Measurements from ENCODE around the gene RPH3AL.
"Not testable (repeated sequence)": the region's sequence is repeated elsewhere in the genome, so short reads cannot be mapped to it uniquely, and the experiment has no call there.

Gene RPH3AL

GRCh38 chr17:181245-182049 lies 171.2 kb downstream of the RPH3AL start, which contains the start of gene DOC2B:
Gene DOC2B (minus strand): TSS chr17:181650. CDS start chr17:181479, 171 bp downstream.
- Mint-ChIP-seq H3K9me3 (no peaks in the 10 kb centered on the region), H3K36me3 (ENCODE audit: low read depth) (no peaks in the 10 kb centered on the region), H3K27ac (no peak within 1 kb of the TSS), H3K27me3 (peaks cover 44% of the 10 kb centered on the region), H3K4me3 (peak within 1 kb of the TSS; percentile 3), H3K4me1 (ENCODE audit: low read depth) (peaks cover 12% of the 10 kb centered on the region)

GRCh38 chr17:180381-181244 lies 172.0 kb downstream of the RPH3AL start:
- peaks cover 44% of the 10 kb centered on the region for H3K27me3 Mint-ChIP-seq
- no peak overlapping the region for H3K4me3 Mint-ChIP-seq
- H3K36me3 Mint-ChIP-seq (ENCODE audit: low read depth) = no peaks in the 10 kb centered on the region
- H3K4me1 Mint-ChIP-seq (ENCODE audit: low read depth) = peaks cover 9% of the 10 kb centered on the region
- no peaks in the 10 kb centered on the region for H3K9me3 Mint-ChIP-seq
- no peak overlapping the region for H3K27ac Mint-ChIP-seq

GRCh38 chr17:179781-180380 lies 172.7 kb downstream of the RPH3AL start:
- peaks cover 42% of the 10 kb centered on the region for H3K27me3 Mint-ChIP-seq

GRCh38 chr17:179066-179432 lies 173.6 kb downstream of the RPH3AL start:
- Mint-ChIP-seq H3K27ac (no peak overlapping the region), H3K9me3 (no peaks in the 10 kb centered on the region), H3K27me3 (peaks cover 38% of the 10 kb centered on the region), H3K4me3 (no peak overlapping the region), H3K4me1 (ENCODE audit: low read depth) (peaks cover 5% of the 10 kb centered on the region), H3K36me3 (ENCODE audit: low read depth) (no peaks in the 10 kb centered on the region)

More at GRCh38 chr17:179781-180380, 172.7 kb downstream of the RPH3AL start:
- H3K27ac Mint-ChIP-seq = no peak overlapping the region
- H3K9me3 Mint-ChIP-seq = no peaks in the 10 kb centered on the region
- H3K4me3 Mint-ChIP-seq = no peak overlapping the region
- peaks cover 5% of the 10 kb centered on the region for H3K4me1 Mint-ChIP-seq (ENCODE audit: low read depth)
- H3K36me3 Mint-ChIP-seq (ENCODE audit: low read depth) = no peaks in the 10 kb centered on the region

GRCh38 chr17:178292-179065 lies 174.1 kb downstream of the RPH3AL start:
- Mint-ChIP-seq H3K9me3 (no peaks in the 10 kb centered on the region), H3K27me3 (peaks cover 32% of the 10 kb centered on the region), H3K4me1 (ENCODE audit: low read depth) (peaks cover 5% of the 10 kb centered on the region), H3K4me3 (no peak overlapping the region), H3K36me3 (ENCODE audit: low read depth) (no peaks in the 10 kb centered on the region), H3K27ac (no peak overlapping the region)

- no peak overlapping the region for H3K27ac Mint-ChIP-seq
- H3K36me3 Mint-ChIP-seq (ENCODE audit: low read depth) = no peaks in the 10 kb centered on the region
- H3K27me3 Mint-ChIP-seq = peaks cover 26% of the 10 kb centered on the region
- no peaks in the 10 kb centered on the region for H3K9me3 Mint-ChIP-seq
- peaks cover 5% of the 10 kb centered on the region for H3K4me1 Mint-ChIP-seq (ENCODE audit: low read depth)
- no peak overlapping the region for H3K4me3 Mint-ChIP-seq
Observed at GRCh38 chr17:177762-178161, 174.8 kb downstream of the RPH3AL start.

- Mint-ChIP-seq H3K4me1 (ENCODE audit: low read depth) (peaks cover 4% of the 10 kb centered on the region), H3K27ac (no peak overlapping the region), H3K4me3 (no peak overlapping the region), H3K36me3 (ENCODE audit: low read depth) (no peaks in the 10 kb centered on the region), H3K9me3 (no peaks in the 10 kb centered on the region), H3K27me3 (peaks cover 21% of the 10 kb centered on the region)
Observed at GRCh38 chr17:177155-177554, 175.5 kb downstream of the RPH3AL start.

- peaks cover 13% of the 10 kb centered on the region for H3K27me3 Mint-ChIP-seq
Observed at GRCh38 chr17:173166-173911, 179.3 kb downstream of the RPH3AL start.

GRCh38 chr17:172401-172800 lies 180.2 kb downstream of the RPH3AL start:
- Mint-ChIP-seq H3K27me3 (peaks cover 3% of the 10 kb centered on the region), H3K9me3 (no peaks in the 10 kb centered on the region), H3K36me3 (ENCODE audit: low read depth) (no peaks in the 10 kb centered on the region), H3K27ac (no peak overlapping the region), H3K4me1 (ENCODE audit: low read depth) (no peaks in the 10 kb centered on the region), H3K4me3 (no peak overlapping the region)

More at GRCh38 chr17:173166-173911, 179.3 kb downstream of the RPH3AL start:
- Mint-ChIP-seq H3K9me3 (no peaks in the 10 kb centered on the region), H3K4me1 (ENCODE audit: low read depth) (no peaks in the 10 kb centered on the region), H3K4me3 (no peak overlapping the region), H3K27ac (no peak overlapping the region), H3K36me3 (ENCODE audit: low read depth) (no peaks in the 10 kb centered on the region)

GRCh38 chr17:171871-172270 lies 180.7 kb downstream of the RPH3AL start:
- H3K27me3 Mint-ChIP-seq = no peaks in the 10 kb centered on the region
- H3K4me3 Mint-ChIP-seq = no peak overlapping the region
- no peaks in the 10 kb centered on the region for H3K36me3 Mint-ChIP-seq (ENCODE audit: low read depth)
- no peaks in the 10 kb centered on the region for H3K9me3 Mint-ChIP-seq
- H3K4me1 Mint-ChIP-seq (ENCODE audit: low read depth) = no peaks in the 10 kb centered on the region
- no peak overlapping the region for H3K27ac Mint-ChIP-seq

- no peaks in the 10 kb centered on the region for H3K36me3 Mint-ChIP-seq (ENCODE audit: low read depth)
- H3K4me1 Mint-ChIP-seq (ENCODE audit: low read depth) = no peaks in the 10 kb centered on the region
- no peak overlapping the region for H3K4me3 Mint-ChIP-seq
- no peak overlapping the region for H3K27ac Mint-ChIP-seq
- no peaks in the 10 kb centered on the region for H3K9me3 Mint-ChIP-seq
- no peaks in the 10 kb centered on the region for H3K27me3 Mint-ChIP-seq
Observed at GRCh38 chr17:170130-170670, 182.4 kb downstream of the RPH3AL start.

- not testable (repeated sequence) for H3K36me3 Mint-ChIP-seq (ENCODE audit: low read depth); H3K27me3 Mint-ChIP-seq; H3K27ac Mint-ChIP-seq; H3K4me3 Mint-ChIP-seq; H3K4me1 Mint-ChIP-seq (ENCODE audit: low read depth); H3K9me3 Mint-ChIP-seq
Observed at GRCh38 chr17:168614-169013, 184.0 kb downstream of the RPH3AL start.

- Mint-ChIP-seq H3K27ac (no peak overlapping the region), H3K36me3 (ENCODE audit: low read depth) (no peaks in the 10 kb centered on the region), H3K9me3 (no peaks in the 10 kb centered on the region), H3K27me3 (no peaks in the 10 kb centered on the region), H3K4me3 (no peak overlapping the region), H3K4me1 (ENCODE audit: low read depth) (no peaks in the 10 kb centered on the region)
Observed at GRCh38 chr17:165939-166338, 186.7 kb downstream of the RPH3AL start.
